Naive thymus-derived CD4-positive, alpha-beta T cell (primary cell): Measurements from ENCODE around the gene SLC22A23. TPM values are rescaled to one million over a fixed set of nuclear protein-coding genes. Genes with fewer than 3 reads are reported as not detected.
A peak's percentile ranks its signal among the peaks of the same experiment; 100 is the strongest.

Experiments used
- ATAC-seq: fragments of 150-1000 bp; cut with Tn5 transposase; 2 replicates; pipeline ENCODE4 v1.10.0; 2021; ENCODE audit warnings: mild to moderate bottlenecking, moderate library complexity
- CTCF ChIA-PET: fragments of 350-600 bp; sonication (Branson Sonifier 250); formaldehyde crosslinking; loops from one replicate; lab custom pipeline; 2021; ENCODE audit warnings: antibody characterized with exemption; lab: Charles Lee
- POLR2A ChIA-PET: fragments of 350-600 bp; sonication (Branson Sonifier 250); formaldehyde crosslinking; loops from one replicate; lab custom pipeline; 2021; ENCODE audit warnings: antibody characterized with exemption, inconsistent platforms; lab: Charles Lee
- DNase-seq, 9 donors: peaks; one replicate each; pipeline versions ENCODE4 v3.0.0 to v3.0.0-alpha.2; 2020 to 2022; ENCODE audit warnings: mixed read lengths in 1 of 9
- H3K27ac ChIP-seq: one replicate; pipeline ENCODE4 v1.7.0; 2013; ENCODE audit warnings: mild to moderate bottlenecking, low read depth, low read length, moderate library complexity
- H3K27me3 ChIP-seq, 2 donors: one replicate each; pipeline ENCODE4 v1.7.0; 2013; ENCODE audit warnings: low read length in 2 of 2, mild to moderate bottlenecking in 2 of 2, moderate library complexity in 2 of 2; ENCODE audit not compliant: control insufficient read depth in 2 of 2, insufficient read depth in 2 of 2
- H3K36me3 ChIP-seq, 3 experiments: 1 replicate in 2 of 3; 2 replicates in 1 of 3; pipeline ENCODE4 v1.7.0; 2013; ENCODE audit warnings: low read length in 3 of 3, mild to moderate bottlenecking in 3 of 3, moderate library complexity in 1 of 3; ENCODE audit not compliant: insufficient read depth in 3 of 3, control insufficient read depth in 2 of 3
- H3K4me1 ChIP-seq, 2 donors: one replicate each; pipeline ENCODE4 v1.7.0; 2013; ENCODE audit warnings: low read length in 2 of 2, mild to moderate bottlenecking in 2 of 2, moderate library complexity in 1 of 2; ENCODE audit not compliant: control insufficient read depth in 2 of 2, insufficient read depth in 2 of 2
- H3K4me3 ChIP-seq: 2 replicates; pipeline ENCODE4 v1.7.0; 2013; ENCODE audit warnings: mild to moderate bottlenecking, low read length
- H3K9me3 ChIP-seq, 3 experiments: 1 replicate in 2 of 3; 2 replicates in 1 of 3; pipeline ENCODE4 v1.7.0; 2013; ENCODE audit warnings: low read length in 3 of 3; ENCODE audit not compliant: control insufficient read depth in 2 of 3
- H3K27ac Mint-ChIP-seq, 9 donors: one replicate each; pipeline ENCODE4 v1.8.0; 2020 to 2022; ENCODE audit warnings: mixed read lengths in 9 of 9, mild to moderate bottlenecking in 8 of 9, moderate library complexity in 5 of 9, inconsistent platforms in 2 of 9
- H3K27me3 Mint-ChIP-seq, 5 donors: one replicate each; pipeline ENCODE4 v1.8.0; 2021 to 2022; ENCODE audit warnings: mixed read lengths in 5 of 5, mild to moderate bottlenecking in 1 of 5
- H3K36me3 Mint-ChIP-seq, 5 donors: one replicate each; pipeline ENCODE4 v1.8.0; 2020 to 2022; ENCODE audit warnings: mixed read lengths in 5 of 5, mild to moderate bottlenecking in 3 of 5, inconsistent platforms in 1 of 5
- H3K4me1 Mint-ChIP-seq, 7 donors: one replicate each; pipeline ENCODE4 v1.8.0; 2020 to 2022; ENCODE audit warnings: mixed read lengths in 7 of 7, mild to moderate bottlenecking in 3 of 7, inconsistent platforms in 1 of 7
- H3K4me3 Mint-ChIP-seq, 10 donors: one replicate each; pipeline ENCODE4 v1.8.0; 2020 to 2022; ENCODE audit warnings: mild to moderate bottlenecking in 10 of 10, mixed read lengths in 10 of 10, moderate library complexity in 6 of 10, inconsistent platforms in 2 of 10
- H3K9me3 Mint-ChIP-seq, 11 donors: one replicate each; pipeline ENCODE4 v1.8.0; 2020 to 2022; ENCODE audit warnings: mixed read lengths in 11 of 11, mild to moderate bottlenecking in 4 of 11, inconsistent platforms in 1 of 11, moderate library complexity in 1 of 11
- intact Hi-C, 2 donors: fragments of 100-400 bp; cut with micrococcal nuclease; formaldehyde crosslinking; loops; one replicate each; pipeline ENCODE4 v1.15.1; 2023
- polyA plus RNA-seq, 2 donors: library from polyadenylated mRNA; unstranded; fragments of 300-500 nt; fragmentation: Illumina TruSeq; gene quantifications; one replicate each; pipeline ENCODE4 v1.2.3, GENCODE V29; 2021
- total RNA-seq, 6 experiments: library from RNA in 5 of 6; stranded (reverse) in 5 of 6; gene quantifications; 1 replicate in 5 of 6; 2 replicates in 1 of 6; pipeline ENCODE4 v1.2.3 and lab custom pipeline; 2021 to 2026

The SLC22A23 gene
- total and polyA plus RNA-seq, 7 experiments from 2014 or later = 1.1 to 23.8 (median 13.6) TPM

GRCh38 chr6:3252369-3252768 is 204.5 kb downstream of the SLC22A23 start:
- Mint-ChIP-seq H3K27me3 (peaks cover 16 to 55% (median 27%) of the 10 kb centered on the region in 5 donors), H3K4me1 (peaks cover 6 to 12% (median 7%) of the 10 kb centered on the region in 7 donors), H3K36me3 (peaks cover 0 to 5% (median 0%) of the 10 kb centered on the region in 5 donors), H3K9me3 (peaks cover 0 to 5% (median 0%) of the 10 kb centered on the region in 11 donors), H3K27ac (no peak overlapping the region), H3K4me3 (no peak overlapping the region)
- Histone ChIP-seq H3K36me3 (no peaks in the 10 kb centered on the region), H3K27me3 (no peaks in the 10 kb centered on the region), H3K4me3 (no peak overlapping the region), H3K9me3 (no peaks in the 10 kb centered on the region), H3K27ac (no peak overlapping the region), H3K4me1 (peaks cover 7 to 8% of the 10 kb centered on the region in 2 donors)
- ATAC-seq (peak; percentile 33), DNase-seq (no peak)
- ChIA-PET POLR2A (interaction anchor here (1.3 kb wide), 1 partner anchor 12 kb away, joined by 3 read pairs; no protein-coding TSS in a partner anchor), CTCF (interaction anchor here (0.9 to 2.3 kb wide), 8 partner anchors 10 to 184 kb away, joined by 3 to 15 read pairs (median 4); partner anchors contain the start of gene RIPK1)
- intact Hi-C loops = loop anchor here in 1 of 2 donors (10.0 kb wide), 1 partner anchor 1008 kb away; the partner anchor contains the start of gene GMDS

- no peaks in the 10 kb centered on the region for H3K27me3 ChIP-seq
- H3K27ac ChIP-seq = no peak overlapping the region
- Mint-ChIP-seq H3K4me3 (peak overlapping the region in 5 of 10 donors; percentile 11 to 60 (median 40)), H3K4me1 (peaks cover 6 to 12% (median 7%) of the 10 kb centered on the region in 7 donors), H3K9me3 (peaks cover 0 to 5% (median 0%) of the 10 kb centered on the region in 11 donors), H3K27me3 (peaks cover 17 to 51% (median 27%) of the 10 kb centered on the region in 5 donors), H3K36me3 (peaks cover 0 to 5% (median 0%) of the 10 kb centered on the region in 5 donors), H3K27ac (peak overlapping the region in 1 of 9 donors; percentile 54)
- H3K4me1 ChIP-seq = peaks cover 7 to 8% of the 10 kb centered on the region in 2 donors
- H3K36me3 ChIP-seq = no peaks in the 10 kb centered on the region
- no peak overlapping the region for H3K4me3 ChIP-seq
- peak; percentile 94 for ATAC-seq
- DNase-seq = peak; percentile 58 to 82 (median 76)
- POLR2A ChIA-PET = interaction anchor here (0.8 to 1.7 kb wide), 6 partner anchors 11 to 262 kb away, joined by 3 to 5 read pairs (median 3); partner anchors contain the start of gene RIPK1
- CTCF ChIA-PET = interaction anchor here (0.5 to 2.3 kb wide), 20 partner anchors 10 to 769 kb away, joined by 3 to 15 read pairs (median 4); partner anchors contain the start of genes RIPK1 and TUBB2A
- intact Hi-C loops = loop anchor here (1.0 to 10.0 kb wide), 9 partner anchors 22 to 1007 kb away; partner anchors contain the start of genes BPHL (in 2 of the 2), FAM50B (in 1 of the 2), GMDS (in 1 of the 2) and NQO2 (in 1 of the 2)
- no peaks in the 10 kb centered on the region for H3K9me3 ChIP-seq
Observed at GRCh38 chr6:3251462-3252314, 205.2 kb downstream of the SLC22A23 start.

DNA sequence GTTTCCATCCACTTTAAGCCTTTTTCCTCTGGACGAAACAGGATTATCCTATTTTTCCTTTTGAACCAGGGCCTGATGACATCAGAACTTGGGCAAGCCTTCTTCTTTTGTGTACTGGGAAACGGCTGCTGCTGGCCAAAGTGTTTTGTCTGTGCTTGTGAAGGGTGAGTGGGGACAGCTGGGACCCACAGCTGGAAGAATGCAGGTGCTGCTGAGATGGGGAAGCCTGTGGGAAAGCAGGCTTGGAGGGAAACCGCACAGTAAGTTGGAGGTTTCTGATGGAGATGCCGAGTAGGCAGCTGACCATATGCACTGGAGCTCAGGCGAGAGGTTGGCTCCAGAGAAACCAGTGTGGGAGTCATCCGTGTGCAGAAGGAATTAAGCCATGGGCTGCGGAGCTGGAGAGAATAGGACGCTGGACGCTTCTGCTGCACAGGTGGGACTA is 206.6 kb downstream of the SLC22A23 start:
- Histone ChIP-seq H3K9me3 (no peaks in the 10 kb centered on the region), H3K27ac (no peak overlapping the region), H3K4me3 (no peak overlapping the region), H3K36me3 (no peaks in the 10 kb centered on the region), H3K27me3 (no peaks in the 10 kb centered on the region), H3K4me1 (peaks cover 7 to 8% of the 10 kb centered on the region in 2 donors)
- Mint-ChIP-seq H3K27ac (no peak overlapping the region), H3K9me3 (peaks cover 0 to 5% (median 0%) of the 10 kb centered on the region in 11 donors), H3K4me1 (peaks cover 6 to 12% (median 7%) of the 10 kb centered on the region in 7 donors), H3K27me3 (peaks cover 21 to 49% (median 32%) of the 10 kb centered on the region in 5 donors), H3K4me3 (no peak overlapping the region), H3K36me3 (peaks cover 0 to 5% (median 0%) of the 10 kb centered on the region in 5 donors)
- ChIA-PET CTCF (interaction anchor here (1.7 to 2.3 kb wide), 3 partner anchors 88 to 125 kb away, joined by 4 to 15 read pairs (median 5); no protein-coding TSS in a partner anchor), POLR2A (interaction anchor here (1.7 kb wide), 1 partner anchor 186 kb away, joined by 5 read pairs; no protein-coding TSS in a partner anchor)
- intact Hi-C loops = loop anchor here (2.0 to 10.0 kb wide), 4 partner anchors 131 to 1005 kb away; partner anchors contain the start of genes BPHL (in 2 of the 2), FAM50B (in 1 of the 2), GMDS (in 1 of the 2) and RIPK1 (in 1 of the 2)
- ATAC-seq (no peak), DNase-seq (no peak)

DNA sequence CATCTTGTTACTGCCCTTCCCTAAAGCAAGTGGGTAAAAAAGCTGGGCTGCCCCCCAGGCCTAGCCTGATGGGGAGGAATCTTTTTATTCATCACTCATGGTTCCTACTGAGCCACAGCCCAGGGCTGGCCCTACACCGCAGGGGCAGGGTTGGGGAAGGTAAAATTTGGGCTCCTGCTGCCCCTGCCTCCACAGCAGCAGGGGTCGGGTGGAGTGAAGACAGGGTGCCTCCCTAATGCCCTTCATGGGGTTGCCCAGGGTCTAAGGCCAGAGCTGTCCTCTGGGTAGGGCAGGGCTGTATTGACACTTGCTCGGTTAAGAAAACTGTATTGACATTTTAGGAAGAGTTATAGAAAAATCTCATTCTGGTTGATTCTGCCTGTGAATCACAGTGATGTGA is 207.0 kb downstream of the SLC22A23 start:
- intact Hi-C loops = loop anchor here (2.0 to 10.0 kb wide), 4 partner anchors 131 to 1005 kb away; partner anchors contain the start of genes BPHL (in 2 of the 2), FAM50B (in 1 of the 2), GMDS (in 1 of the 2) and RIPK1 (in 1 of the 2)
- POLR2A ChIA-PET = interaction anchor here (0.7 kb wide), 1 partner anchor 771 kb away, joined by 3 read pairs; a partner anchor contains a TSS

GRCh38 chr6:3247255-3248146 is 209.3 kb downstream of the SLC22A23 start:
- no peaks in the 10 kb centered on the region for H3K9me3 ChIP-seq
- H3K4me3 ChIP-seq = no peak overlapping the region
- Mint-ChIP-seq H3K4me1 (peaks cover 6 to 12% (median 7%) of the 10 kb centered on the region in 7 donors), H3K4me3 (no peak overlapping the region), H3K9me3 (peaks cover 0 to 1% (median 0%) of the 10 kb centered on the region in 11 donors), H3K27ac (no peak overlapping the region), H3K36me3 (peaks cover 0 to 5% (median 0%) of the 10 kb centered on the region in 5 donors), H3K27me3 (peaks cover 32 to 63% (median 43%) of the 10 kb centered on the region in 5 donors)
- intact Hi-C loops = no loop called here
- H3K27ac ChIP-seq = no peak overlapping the region
- ATAC-seq = no peak
- CTCF ChIA-PET = interaction anchor here (1.1 kb wide), 1 partner anchor 12 kb away, joined by 4 read pairs; the partner anchor contains the start of gene PSMG4
- no peak for DNase-seq
- H3K27me3 ChIP-seq = no peaks in the 10 kb centered on the region
- H3K4me1 ChIP-seq = peaks cover 7 to 8% of the 10 kb centered on the region in 2 donors
- POLR2A ChIA-PET = no interaction called here
- no peaks in the 10 kb centered on the region for H3K36me3 ChIP-seq

More for the DNA sequence above, 207.0 kb downstream of the SLC22A23 start:
- Mint-ChIP-seq H3K4me1 (peaks cover 6 to 12% (median 7%) of the 10 kb centered on the region in 7 donors), H3K9me3 (peaks cover 0 to 5% (median 0%) of the 10 kb centered on the region in 11 donors), H3K27ac (no peak overlapping the region), H3K36me3 (peaks cover 0 to 5% (median 0%) of the 10 kb centered on the region in 5 donors), H3K27me3 (peaks cover 21 to 47% (median 32%) of the 10 kb centered on the region in 5 donors), H3K4me3 (no peak overlapping the region)
- no peak for DNase-seq
- no peak overlapping the region for H3K27ac ChIP-seq
- no peak overlapping the region for H3K4me3 ChIP-seq
- H3K27me3 ChIP-seq = no peaks in the 10 kb centered on the region
- no peaks in the 10 kb centered on the region for H3K36me3 ChIP-seq
- H3K4me1 ChIP-seq = peaks cover 7 to 8% of the 10 kb centered on the region in 2 donors
- CTCF ChIA-PET = interaction anchor here (1.0 to 1.7 kb wide), 2 partner anchors 20 to 122 kb away, joined by 5 to 9 read pairs; no protein-coding TSS in a partner anchor
- no peak for ATAC-seq
- H3K9me3 ChIP-seq = no peaks in the 10 kb centered on the region
